GM12878 (cell line): ENCODE results near the gene OPCML. TPM values are rescaled to one million over a fixed set of nuclear protein-coding genes. Genes with fewer than 3 reads are reported as not detected.
A peak's percentile ranks its signal among the peaks of the same experiment; 100 is the strongest.

Source experiments
- CEBPB ChIP-seq, 2 experiments: fragments of 150-350 bp in 1 of 2; IDR thresholded peaks; 2 replicates each; pipeline ENCODE4 v1.6.1; 2012 to 2014; ENCODE audit warnings: low read depth in 2 of 2, low read length in 2 of 2, borderline replicate concordance in 1 of 2, inconsistent platforms in 1 of 2
- CHD2 ChIP-seq: IDR thresholded peaks from 2 replicates; pipeline ENCODE4 v1.6.1; 2011; ENCODE audit warnings: low read depth, low read length, improper control_type of control experiment, borderline replicate concordance
- EP300 ChIP-seq, 2 experiments: fragments of 150-350 bp in 1 of 2; IDR thresholded peaks; 2 replicates each; pipeline ENCODE4 v1.6.1; 2011 to 2012; ENCODE audit warnings: low read depth in 2 of 2, low read length in 2 of 2, borderline replicate concordance in 1 of 2, improper control_type of control experiment in 1 of 2, inconsistent platforms in 1 of 2; ENCODE audit not compliant: control insufficient read depth in 1 of 2
- ETV6 ChIP-seq, 2 experiments: fragments of 450-650 bp in 1 of 2; IDR thresholded peaks in 1 of 2; conservative IDR thresholded peaks in 1 of 2; 2 replicates each; pipeline ENCODE4 v1.6.1; 2014; ENCODE audit warnings: antibody characterized with exemption in 1 of 2, borderline replicate concordance in 1 of 2, low read depth in 1 of 2, mild to moderate bottlenecking in 1 of 2, moderate library complexity in 1 of 2
- FOS ChIP-seq: IDR thresholded peaks from 3 replicates; pipeline ENCODE4 v1.6.1; 2011; ENCODE audit warnings: borderline replicate concordance; ENCODE audit not compliant: insufficient read length; ENCODE audit errors: extremely low read depth
- FOXM1 ChIP-seq: IDR thresholded peaks from 2 replicates; pipeline ENCODE4 v1.6.1; 2012; ENCODE audit warnings: low read depth, mild to moderate bottlenecking, inconsistent platforms, low read length, moderate library complexity
- IRF4 ChIP-seq: IDR thresholded peaks from 2 replicates; pipeline ENCODE4 v1.6.1; 2011; ENCODE audit warnings: low read depth, low read length
- JUND ChIP-seq: IDR thresholded peaks from 2 replicates; pipeline ENCODE4 v1.6.1; 2012; ENCODE audit warnings: low read depth, mild to moderate bottlenecking, low read length, improper control_type of control experiment, moderate library complexity
- SMAD1 ChIP-seq: fragments of 450-650 bp; IDR thresholded peaks from 2 replicates; pipeline ENCODE4 v1.6.1; 2018; ENCODE audit warnings: mild to moderate bottlenecking, low read depth; ENCODE audit not compliant: partially characterized antibody
- SMARCA5 ChIP-seq: fragments of 450-650 bp; IDR thresholded peaks from 2 replicates; pipeline ENCODE4 v1.6.1; 2017; ENCODE audit warnings: mild to moderate bottlenecking
- SP1 ChIP-seq: IDR thresholded peaks from one replicate; pipeline ENCODE4 v1.6.1; 2011; ENCODE audit warnings: low read depth, low read length
- SRF ChIP-seq, 2 experiments: IDR thresholded peaks; 2 replicates each; pipeline ENCODE4 v1.6.1; 2011; ENCODE audit warnings: low read depth in 2 of 2, low read length in 2 of 2, mild to moderate bottlenecking in 1 of 2, moderate library complexity in 1 of 2
- TAF1 ChIP-seq: IDR thresholded peaks from 2 replicates; pipeline ENCODE4 v1.6.1; 2011; ENCODE audit warnings: mild to moderate bottlenecking, low read depth, low read length, borderline replicate concordance
- TCF7 ChIP-seq: IDR thresholded peaks from 2 replicates; pipeline ENCODE4 v1.6.1; 2014; ENCODE audit warnings: antibody characterized with exemption, borderline replicate concordance
- YY1 ChIP-seq: IDR thresholded peaks from 2 replicates; pipeline ENCODE4 v1.6.1; 2011; ENCODE audit warnings: low read depth, mild to moderate bottlenecking, low read length
- ZSCAN29 ChIP-seq: fragments of 450-650 bp; IDR thresholded peaks from 2 replicates; pipeline ENCODE4 v1.6.1; 2017; ENCODE audit warnings: mild to moderate bottlenecking, moderate library complexity
- polyA plus RNA-seq, 11 experiments: library from polyadenylated mRNA; depleted of rRNA in 4 of 11; unstranded in 6 of 11; stranded (reverse) in 5 of 11; fragments of >200 nt; fragmentation: Nextera tagmentation in 4 of 11; fragmentation: Illumina TruSeq in 1 of 11; extraction: Ambion mirVana in 4 of 11; extraction: Trizol in 1 of 11; gene quantifications; 1 replicate in 1 of 11; 2 replicates in 10 of 11; pipeline versions ENCODE4 v1.2.1 to v1.2.3, GENCODE V29; 2011 to 2016; ENCODE audit warnings: inconsistent platforms in 2 of 11, missing spikeins in 2 of 11, low read depth in 1 of 11
- total RNA-seq, 4 experiments: library from RNA; depleted of rRNA in 3 of 4; stranded (reverse); fragments of >200 nt in 3 of 4; fragmentation: Illumina TruSeq in 1 of 4; extraction: Trizol in 1 of 4; gene quantifications; 2 replicates each; pipeline versions ENCODE4 v1.2.1 to v1.2.3, GENCODE V29; 2013 to 2021
- TF ChIP-seq, protein P1 (sequence below): fragments of 450-650 bp; formaldehyde crosslinking; IDR thresholded peaks from 2 replicates; pipeline ENCODE4 v1.4.0; 2020; ENCODE audit warnings: mild to moderate bottlenecking, moderate library complexity
- TF ChIP-seq, protein P2 (sequence below): fragments of 450-650 bp; IDR thresholded peaks from 2 replicates; pipeline ENCODE4 v1.6.1; 2018; ENCODE audit warnings: mild to moderate bottlenecking, low read depth, moderate library complexity; ENCODE audit not compliant: partially characterized antibody
- TF ChIP-seq, protein P3 (sequence below): fragments of 450-650 bp; IDR thresholded peaks from 2 replicates; pipeline ENCODE4 v1.6.1; 2017; ENCODE audit warnings: mild to moderate bottlenecking, moderate library complexity

Gene OPCML
- total and polyA plus RNA-seq, 10 of the 15 experiments (the other 5 are each of a cell fraction or from before 2014, with no cell fraction given): 0.84 TPM; not detected in 9

DNA sequence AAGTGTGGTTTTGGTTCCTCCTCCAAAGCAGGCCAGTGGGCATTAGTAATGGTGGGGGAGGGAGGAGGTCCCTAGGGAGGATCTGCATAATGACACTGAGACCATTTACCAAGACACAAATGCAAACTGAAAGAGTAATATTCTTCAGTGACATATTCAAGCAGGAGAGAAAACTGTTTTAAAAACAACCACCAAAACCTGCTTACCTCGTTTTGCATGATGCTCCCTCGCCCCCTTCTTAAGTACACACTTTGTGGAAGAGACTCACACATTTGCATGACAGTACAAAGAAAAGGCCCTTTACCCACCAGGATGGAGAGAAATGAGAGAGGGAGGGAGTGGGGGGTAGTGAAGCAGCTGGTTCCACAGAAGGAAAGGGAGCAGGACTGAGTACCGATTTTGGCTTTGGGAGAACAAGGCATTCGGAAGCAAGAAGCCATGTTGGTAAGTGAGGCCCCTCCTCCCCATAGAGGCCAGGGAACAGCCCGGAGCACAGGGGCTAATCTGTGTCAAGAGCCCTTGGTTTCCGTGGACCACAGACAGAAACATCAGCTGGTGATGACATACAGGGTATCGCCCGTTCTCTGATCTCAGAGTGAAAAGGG lies 13.0 kb upstream of the OPCML start (continued):
- TF ChIP-seq FOS (no peak), SRF (IDR thresholded peaks at IDR 0.05; ENCODE audit: low read depth in 2 of 2, low read length in 2 of 2) (no peak), CHD2 (no peak), EP300 (IDR thresholded peaks at IDR 0.05; ENCODE audit: borderline replicate concordance in 1 of 2, control insufficient read depth in 1 of 2, low read depth in 2 of 2, low read length in 2 of 2) (peak in 1 of 2 experiments; percentile 50; a peak in 2 of 4 replicates), ZSCAN29 (no peak), YY1 (no peak), SMAD1 (no peak), TCF7 (no peak), SMARCA5 (no peak), TAF1 (no peak), CEBPB (IDR thresholded peaks at IDR 0.05; ENCODE audit: borderline replicate concordance in 1 of 2, low read depth in 2 of 2, low read length in 2 of 2) (no peak), JUND (no peak), SP1 (peak; percentile 16), FOXM1 (no peak), ETV6 (conservative IDR thresholded peaks at IDR 0.05 in 1 of 2, IDR thresholded peaks at IDR 0.05 in 1 of 2; ENCODE audit: borderline replicate concordance in 1 of 2, low read depth in 1 of 2) (no peak), IRF4 (no peak)
- TF ChIP-seq, protein P1, sequence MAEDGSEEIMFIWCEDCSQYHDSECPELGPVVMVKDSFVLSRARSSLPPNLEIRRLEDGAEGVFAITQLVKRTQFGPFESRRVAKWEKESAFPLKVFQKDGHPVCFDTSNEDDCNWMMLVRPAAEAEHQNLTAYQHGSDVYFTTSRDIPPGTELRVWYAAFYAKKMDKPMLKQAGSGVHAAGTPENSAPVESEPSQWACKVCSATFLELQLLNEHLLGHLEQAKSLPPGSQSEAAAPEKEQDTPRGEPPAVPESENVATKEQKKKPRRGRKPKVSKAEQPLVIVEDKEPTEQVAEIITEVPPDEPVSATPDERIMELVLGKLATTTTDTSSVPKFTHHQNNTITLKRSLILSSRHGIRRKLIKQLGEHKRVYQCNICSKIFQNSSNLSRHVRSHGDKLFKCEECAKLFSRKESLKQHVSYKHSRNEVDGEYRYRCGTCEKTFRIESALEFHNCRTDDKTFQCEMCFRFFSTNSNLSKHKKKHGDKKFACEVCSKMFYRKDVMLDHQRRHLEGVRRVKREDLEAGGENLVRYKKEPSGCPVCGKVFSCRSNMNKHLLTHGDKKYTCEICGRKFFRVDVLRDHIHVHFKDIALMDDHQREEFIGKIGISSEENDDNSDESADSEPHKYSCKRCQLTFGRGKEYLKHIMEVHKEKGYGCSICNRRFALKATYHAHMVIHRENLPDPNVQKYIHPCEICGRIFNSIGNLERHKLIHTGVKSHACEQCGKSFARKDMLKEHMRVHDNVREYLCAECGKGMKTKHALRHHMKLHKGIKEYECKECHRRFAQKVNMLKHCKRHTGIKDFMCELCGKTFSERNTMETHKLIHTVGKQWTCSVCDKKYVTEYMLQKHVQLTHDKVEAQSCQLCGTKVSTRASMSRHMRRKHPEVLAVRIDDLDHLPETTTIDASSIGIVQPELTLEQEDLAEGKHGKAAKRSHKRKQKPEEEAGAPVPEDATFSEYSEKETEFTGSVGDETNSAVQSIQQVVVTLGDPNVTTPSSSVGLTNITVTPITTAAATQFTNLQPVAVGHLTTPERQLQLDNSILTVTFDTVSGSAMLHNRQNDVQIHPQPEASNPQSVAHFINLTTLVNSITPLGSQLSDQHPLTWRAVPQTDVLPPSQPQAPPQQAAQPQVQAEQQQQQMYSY (CRISPR knock-in tag): no peak
- TF ChIP-seq, protein P2, sequence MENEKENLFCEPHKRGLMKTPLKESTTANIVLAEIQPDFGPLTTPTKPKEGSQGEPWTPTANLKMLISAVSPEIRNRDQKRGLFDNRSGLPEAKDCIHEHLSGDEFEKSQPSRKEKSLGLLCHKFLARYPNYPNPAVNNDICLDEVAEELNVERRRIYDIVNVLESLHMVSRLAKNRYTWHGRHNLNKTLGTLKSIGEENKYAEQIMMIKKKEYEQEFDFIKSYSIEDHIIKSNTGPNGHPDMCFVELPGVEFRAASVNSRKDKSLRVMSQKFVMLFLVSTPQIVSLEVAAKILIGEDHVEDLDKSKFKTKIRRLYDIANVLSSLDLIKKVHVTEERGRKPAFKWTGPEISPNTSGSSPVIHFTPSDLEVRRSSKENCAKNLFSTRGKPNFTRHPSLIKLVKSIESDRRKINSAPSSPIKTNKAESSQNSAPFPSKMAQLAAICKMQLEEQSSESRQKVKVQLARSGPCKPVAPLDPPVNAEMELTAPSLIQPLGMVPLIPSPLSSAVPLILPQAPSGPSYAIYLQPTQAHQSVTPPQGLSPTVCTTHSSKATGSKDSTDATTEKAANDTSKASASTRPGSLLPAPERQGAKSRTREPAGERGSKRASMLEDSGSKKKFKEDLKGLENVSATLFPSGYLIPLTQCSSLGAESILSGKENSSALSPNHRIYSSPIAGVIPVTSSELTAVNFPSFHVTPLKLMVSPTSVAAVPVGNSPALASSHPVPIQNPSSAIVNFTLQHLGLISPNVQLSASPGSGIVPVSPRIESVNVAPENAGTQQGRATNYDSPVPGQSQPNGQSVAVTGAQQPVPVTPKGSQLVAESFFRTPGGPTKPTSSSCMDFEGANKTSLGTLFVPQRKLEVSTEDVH: no peak
- TF ChIP-seq, protein P3, sequence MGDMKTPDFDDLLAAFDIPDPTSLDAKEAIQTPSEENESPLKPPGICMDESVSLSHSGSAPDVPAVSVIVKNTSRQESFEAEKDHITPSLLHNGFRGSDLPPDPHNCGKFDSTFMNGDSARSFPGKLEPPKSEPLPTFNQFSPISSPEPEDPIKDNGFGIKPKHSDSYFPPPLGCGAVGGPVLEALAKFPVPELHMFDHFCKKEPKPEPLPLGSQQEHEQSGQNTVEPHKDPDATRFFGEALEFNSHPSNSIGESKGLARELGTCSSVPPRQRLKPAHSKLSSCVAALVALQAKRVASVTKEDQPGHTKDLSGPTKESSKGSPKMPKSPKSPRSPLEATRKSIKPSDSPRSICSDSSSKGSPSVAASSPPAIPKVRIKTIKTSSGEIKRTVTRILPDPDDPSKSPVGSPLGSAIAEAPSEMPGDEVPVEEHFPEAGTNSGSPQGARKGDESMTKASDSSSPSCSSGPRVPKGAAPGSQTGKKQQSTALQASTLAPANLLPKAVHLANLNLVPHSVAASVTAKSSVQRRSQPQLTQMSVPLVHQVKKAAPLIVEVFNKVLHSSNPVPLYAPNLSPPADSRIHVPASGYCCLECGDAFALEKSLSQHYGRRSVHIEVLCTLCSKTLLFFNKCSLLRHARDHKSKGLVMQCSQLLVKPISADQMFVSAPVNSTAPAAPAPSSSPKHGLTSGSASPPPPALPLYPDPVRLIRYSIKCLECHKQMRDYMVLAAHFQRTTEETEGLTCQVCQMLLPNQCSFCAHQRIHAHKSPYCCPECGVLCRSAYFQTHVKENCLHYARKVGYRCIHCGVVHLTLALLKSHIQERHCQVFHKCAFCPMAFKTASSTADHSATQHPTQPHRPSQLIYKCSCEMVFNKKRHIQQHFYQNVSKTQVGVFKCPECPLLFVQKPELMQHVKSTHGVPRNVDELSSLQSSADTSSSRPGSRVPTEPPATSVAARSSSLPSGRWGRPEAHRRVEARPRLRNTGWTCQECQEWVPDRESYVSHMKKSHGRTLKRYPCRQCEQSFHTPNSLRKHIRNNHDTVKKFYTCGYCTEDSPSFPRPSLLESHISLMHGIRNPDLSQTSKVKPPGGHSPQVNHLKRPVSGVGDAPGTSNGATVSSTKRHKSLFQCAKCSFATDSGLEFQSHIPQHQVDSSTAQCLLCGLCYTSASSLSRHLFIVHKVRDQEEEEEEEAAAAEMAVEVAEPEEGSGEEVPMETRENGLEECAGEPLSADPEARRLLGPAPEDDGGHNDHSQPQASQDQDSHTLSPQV: no peak
